ENCODE measurements around the gene FCER1A.

Gene FCER1A

GRCh38 chr1:159352436-159352835 is 50.3 kb downstream of the FCER1A start:
- DNase-seq, result no peak
